Activated CD4-positive, CD25-positive, alpha-beta regulatory T cell treated with anti-CD3 and anti-CD28 coated beads, Interleukin-2, amount 50 U/mL, for 72 hours (primary cell): ENCODE results near the gene LDB3.

Source experiments
- DNase-seq: peaks from one replicate; pipeline ENCODE4 v3.0.0; 2021

The LDB3 gene

DNA sequence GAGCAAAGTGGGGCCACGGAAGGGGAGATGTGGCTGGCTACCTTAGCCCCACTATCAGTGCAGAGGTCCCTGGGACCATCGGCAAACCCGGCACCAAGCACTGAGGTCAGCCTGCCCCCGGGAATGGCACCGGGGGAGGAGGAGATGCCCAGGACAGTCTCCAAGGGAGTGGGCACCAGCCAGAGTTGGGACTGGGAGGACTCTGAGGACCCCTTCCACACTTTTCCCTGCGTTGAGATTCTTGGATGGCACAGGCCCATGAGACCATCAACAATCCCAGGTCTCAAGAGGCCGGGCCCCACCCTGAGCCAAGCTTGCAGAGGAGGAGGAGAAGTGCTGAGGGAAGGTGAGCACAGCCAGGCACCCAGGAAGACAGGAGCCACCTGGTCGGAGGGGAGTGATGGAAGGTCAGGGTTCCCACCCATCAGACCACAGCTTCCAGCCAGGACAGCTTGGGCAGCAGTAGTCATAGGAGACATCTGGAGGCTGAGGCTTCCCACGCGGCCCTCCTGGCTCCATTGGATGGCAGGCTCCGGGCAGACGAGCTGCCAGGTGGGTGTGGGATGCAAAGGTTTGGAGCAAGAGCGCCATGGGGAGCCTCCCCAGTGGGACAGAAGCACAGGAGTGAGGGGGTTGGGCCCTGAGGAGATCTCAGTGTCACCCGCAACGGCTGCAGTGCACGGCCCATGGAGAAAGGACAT, 16.5 kb upstream of the LDB3 start:
- DNase-seq = no peak

DNA sequence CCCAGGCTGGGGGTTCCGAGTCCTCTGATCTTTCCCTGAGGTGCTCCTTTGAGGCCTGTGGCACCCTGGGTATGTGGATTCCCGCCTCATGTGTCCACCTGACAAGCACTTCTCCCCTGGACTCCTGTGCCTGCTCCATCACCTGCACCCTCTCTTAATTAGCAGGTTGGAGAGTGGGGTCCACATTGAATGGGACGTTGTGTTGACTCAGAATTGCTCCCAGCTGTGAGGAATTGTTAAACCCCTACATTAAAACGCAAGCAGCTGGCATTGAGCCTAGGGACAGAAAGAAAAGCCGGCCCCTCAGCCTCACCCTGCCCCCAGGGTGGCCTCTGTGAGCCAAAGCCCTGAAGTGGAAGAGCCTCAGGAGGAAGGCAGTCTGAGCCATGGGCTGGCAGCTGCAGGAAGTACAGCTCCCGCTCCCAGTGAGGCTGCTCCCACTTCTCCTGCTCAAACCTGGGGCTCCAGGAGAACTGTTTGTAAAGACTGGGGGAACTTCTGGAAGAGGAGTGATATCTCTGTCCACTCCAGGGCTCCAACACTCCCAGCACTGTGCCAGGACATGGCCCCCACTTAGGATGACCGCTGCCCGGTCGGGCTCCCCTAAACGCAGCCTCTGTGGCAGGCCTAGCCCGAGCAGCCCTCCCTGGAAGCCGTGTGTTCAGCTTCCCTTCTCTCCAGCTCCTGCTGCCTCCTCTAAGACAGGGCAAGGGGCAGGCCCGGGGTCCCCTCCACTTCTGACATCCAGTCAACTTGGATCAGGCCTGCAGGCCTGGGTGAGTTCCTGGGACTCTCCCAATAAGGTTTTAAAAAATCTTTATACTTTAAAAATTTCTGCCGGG, 15.7 kb upstream of the LDB3 start:
- no peak for DNase-seq

DNA sequence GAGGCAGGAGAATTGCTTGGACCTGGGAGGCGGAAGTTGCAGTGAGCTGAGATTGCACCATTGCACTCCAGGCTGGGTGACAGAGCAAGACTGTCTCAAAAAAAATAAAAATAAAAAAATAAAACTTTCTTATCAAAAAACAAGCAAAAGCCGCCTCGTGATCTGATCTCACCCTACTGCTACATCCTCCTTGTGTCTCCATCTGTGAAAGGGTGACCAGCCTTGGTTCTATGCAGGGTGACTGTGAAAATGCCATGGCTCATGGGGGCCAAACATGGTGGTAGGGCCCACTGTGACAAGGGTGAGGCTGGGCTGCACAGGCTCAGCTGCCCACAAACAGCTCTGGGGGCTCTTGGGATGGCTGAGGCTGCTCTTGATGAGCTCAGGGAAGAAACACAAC, 14.9 kb upstream of the LDB3 start:
- no peak for DNase-seq

DNA sequence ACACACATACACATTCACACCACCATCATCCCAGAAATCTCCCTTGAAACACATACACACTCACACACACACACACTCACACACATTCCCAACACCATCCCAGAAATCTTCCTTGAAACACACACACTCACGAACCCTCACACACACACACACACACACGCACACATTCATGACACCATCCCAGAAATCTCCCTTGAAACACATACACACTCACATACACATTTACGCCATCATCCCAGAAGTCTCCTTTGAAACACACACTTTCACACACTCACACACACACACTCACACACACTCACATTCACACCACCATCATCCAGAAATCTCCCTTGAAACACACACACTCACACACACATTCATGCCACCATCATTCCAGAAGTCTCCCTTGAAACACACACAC, 14.3 kb upstream of the LDB3 start:
- no peak for DNase-seq

DNA sequence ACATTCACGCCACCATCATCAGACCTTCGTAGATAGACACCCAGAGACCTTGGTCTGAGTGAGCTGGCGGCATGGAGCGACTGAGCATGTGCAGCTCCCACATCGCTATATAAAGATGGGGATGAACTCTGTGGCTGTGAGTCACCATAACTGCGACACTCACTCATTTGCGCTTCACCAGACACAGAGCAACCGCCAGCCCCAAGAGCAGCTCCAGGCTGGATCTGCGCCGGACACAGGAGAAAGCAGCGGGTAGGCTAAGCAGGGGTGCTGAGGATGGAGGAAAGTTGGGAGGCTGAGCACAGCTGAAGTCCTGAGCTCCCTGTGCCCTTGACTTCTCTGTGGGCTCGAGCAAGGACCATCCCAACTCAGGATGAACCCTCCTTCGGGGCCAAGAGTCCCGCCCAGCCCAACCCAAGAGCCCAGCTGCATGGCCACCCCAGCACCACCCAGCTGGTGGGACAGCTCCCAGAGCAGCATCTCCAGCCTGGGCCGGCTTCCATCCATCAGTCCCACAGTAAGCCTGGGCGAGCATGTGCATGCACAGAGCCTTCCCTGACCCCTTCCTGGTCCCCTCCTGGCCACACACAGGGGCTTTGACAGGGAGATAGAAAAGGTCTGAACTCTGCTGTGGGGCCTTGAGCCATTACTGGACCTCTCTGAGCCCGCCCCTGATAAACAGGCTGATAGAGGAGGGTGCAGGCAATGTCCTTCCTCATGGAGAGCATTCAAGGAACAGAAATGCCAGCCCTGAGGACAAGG, 13.7 kb upstream of the LDB3 start, which contains the start of gene OPN4:
OPN4 (plus strand) TSS at position 137 of the 762 bp plus-strand sequence; CDS start at position 374, 237 bp downstream.
- peak; percentile 14 for DNase-seq

DNA sequence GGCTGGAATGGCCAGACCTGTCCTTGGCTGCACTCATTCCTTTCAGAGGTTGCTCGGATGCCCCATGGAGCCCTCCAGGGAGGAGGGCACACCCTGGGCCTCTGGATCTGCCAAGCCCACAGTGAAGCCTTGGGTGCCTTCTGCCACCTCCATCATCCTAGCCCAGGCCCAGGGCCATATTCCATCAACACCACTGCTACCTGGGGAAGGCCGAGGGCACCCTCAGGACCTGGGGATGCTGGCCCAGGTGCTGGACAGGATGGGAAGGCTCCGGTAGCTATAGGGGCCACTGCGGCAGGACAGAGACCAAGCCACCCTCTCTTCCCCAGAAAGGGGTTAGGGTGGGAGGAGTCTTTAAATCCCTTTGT, 13.2 kb upstream of the LDB3 start:
- no peak for DNase-seq

DNA sequence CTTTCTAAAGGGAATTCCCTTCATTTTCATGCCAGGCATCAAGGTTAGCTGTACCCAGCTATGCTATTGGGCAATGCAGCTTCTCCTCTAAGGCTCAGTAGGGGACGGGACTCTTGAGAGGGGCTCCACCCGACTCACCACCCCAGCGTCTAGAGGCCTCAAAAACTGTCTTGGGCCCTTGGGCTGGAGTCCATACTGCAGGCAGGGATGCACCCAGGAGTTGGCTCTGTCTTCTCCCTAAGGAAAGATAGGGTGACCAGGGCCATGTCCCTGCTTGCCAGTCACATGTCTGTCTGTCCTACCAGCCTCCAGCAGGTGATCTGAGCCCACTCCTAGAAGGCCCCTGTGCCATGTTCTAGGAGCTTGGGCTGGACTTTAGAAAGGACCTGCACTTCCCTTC, 12.7 kb upstream of the LDB3 start:
- DNase-seq = no peak

DNA sequence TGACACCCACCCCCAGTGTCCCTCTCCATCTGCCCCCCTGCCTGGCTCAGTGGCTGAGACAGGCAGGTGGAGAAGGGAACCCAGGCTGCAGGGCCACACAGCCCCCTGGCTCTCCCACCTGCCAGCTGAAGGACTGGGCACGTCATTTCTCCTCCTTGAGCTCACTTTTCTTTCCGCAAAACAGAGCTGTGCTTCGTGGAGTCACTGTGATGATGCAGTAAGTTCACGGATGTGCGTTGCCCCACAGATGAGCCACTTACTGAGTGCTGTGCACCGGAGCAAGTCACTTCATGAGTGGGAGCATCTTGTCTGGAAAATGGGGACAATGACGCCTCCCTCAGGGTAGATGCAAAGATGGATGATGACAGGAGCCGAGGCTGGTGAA, 11.3 kb upstream of the LDB3 start:
- DNase-seq = no peak

DNA sequence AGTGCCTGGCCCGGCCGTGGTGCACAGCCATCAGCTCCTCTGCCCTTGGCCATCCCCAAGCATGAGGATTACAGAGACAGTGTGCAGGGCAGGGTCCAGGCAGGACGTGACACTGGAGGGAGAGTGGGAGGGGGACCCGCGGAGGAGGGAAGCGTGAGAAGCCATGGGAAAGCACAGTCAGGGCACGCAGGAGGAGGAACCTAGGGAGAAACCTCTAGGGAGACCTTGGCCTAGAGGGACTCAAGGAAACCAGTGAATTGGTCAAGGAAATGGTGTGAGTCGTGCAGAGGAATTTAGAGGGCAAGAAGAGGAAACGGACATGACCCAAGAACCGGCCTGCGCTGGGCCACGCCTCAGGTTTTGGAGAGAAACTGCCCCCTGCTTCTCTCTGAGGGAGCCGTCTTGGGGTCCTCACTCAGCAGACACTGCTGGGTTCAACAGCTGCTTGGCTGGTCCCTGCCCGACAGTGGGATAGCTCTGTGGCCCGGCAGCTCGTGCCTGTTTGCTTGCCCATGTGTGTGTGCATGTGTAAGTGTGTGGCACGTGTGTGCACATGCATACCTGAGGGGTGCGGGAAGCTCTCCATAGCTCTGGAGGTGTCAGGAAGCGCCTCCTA, 10.8 kb upstream of the LDB3 start:
- DNase-seq = no peak

DNA sequence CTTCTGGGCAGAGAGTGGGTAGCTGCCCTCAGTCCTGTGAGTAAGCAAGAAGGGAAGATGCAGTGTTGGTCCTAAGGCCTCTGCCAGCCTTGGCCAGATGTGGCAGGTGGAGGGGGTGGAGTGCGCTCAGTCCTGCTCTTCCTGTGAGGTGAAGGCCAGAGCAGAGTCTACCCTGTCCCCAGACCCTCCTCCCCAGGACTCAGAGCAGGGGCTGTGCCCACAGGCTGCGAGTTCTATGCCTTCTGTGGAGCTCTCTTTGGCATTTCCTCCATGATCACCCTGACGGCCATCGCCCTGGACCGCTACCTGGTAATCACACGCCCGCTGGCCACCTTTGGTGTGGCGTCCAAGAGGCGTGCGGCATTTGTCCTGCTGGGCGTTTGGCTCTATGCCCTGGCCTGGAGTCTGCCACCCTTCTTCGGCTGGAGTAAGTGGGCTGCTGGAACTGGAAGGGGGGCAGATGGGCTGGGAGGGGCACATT, 10.0 kb upstream of the LDB3 start:
- DNase-seq = no peak

DNA sequence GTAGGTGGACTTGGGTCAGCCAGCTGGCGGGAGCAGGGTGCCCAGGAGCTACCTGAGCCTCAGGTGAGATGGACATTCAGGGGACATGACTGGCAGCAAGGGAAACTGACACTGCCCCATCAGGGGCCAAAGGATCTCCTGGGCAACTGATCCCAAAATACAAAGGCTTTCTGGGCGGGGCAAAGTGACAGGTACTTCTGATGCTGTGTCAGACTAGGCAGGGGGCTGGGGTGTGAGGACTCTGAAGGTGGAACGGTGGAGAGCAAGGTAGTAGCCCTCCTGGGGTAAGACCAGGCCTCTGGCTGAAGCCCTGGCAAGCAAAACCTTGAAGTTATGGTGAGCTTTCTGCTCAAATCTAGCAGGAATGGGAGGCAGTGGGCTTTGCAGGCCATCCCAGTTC, 9.6 kb upstream of the LDB3 start:
- no peak for DNase-seq

DNA sequence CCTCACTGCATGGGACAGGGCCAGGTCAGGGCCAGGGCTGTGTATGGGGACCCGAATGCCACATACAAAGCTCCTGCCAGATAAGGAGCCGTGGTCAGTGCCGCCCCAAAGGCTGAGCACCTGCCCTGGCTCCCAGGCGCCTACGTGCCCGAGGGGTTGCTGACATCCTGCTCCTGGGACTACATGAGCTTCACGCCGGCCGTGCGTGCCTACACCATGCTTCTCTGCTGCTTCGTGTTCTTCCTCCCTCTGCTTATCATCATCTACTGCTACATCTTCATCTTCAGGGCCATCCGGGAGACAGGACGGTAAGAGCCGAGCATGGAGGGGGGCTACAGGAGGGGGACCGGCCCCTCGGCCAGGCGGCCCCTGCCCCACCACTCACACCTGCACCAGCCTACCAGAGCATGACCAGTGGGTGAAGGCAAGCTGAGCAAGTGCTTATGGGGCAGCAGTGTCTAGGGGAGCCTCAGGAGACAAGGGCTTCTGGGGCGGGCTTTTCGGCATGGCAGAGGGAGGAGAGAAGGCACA, 9.1 kb upstream of the LDB3 start:
- no peak for DNase-seq

DNA sequence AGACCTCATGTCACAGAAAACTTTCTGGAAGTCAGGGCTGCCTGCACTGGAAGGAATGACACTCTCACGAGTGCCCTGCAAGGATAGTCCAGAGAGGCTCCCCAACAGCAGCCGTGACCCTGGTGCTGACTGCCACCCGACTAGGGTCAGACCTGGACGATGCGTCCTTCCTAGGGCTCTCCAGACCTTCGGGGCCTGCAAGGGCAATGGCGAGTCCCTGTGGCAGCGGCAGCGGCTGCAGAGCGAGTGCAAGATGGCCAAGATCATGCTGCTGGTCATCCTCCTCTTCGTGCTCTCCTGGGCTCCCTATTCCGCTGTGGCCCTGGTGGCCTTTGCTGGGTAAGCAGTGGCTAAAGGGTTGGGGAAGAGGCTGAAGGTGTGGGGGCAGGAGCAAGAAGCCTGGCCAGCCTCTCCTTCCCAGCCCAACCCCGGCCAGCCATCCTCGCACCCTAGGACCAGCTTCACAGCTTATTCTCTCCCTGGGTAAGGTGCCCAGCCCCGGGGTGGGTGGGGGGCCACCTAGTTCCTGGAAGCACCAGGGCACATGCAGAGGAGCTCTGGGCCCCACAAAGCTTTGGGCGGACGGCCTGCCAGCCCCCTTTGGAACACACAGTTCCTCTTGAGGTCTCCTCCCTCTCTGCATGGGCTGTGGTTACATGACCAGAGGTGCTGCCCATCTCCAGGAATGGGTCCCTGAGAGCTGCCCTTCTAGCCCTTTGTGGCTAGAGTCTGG, 8.4 kb upstream of the LDB3 start:
- no peak for DNase-seq

DNA sequence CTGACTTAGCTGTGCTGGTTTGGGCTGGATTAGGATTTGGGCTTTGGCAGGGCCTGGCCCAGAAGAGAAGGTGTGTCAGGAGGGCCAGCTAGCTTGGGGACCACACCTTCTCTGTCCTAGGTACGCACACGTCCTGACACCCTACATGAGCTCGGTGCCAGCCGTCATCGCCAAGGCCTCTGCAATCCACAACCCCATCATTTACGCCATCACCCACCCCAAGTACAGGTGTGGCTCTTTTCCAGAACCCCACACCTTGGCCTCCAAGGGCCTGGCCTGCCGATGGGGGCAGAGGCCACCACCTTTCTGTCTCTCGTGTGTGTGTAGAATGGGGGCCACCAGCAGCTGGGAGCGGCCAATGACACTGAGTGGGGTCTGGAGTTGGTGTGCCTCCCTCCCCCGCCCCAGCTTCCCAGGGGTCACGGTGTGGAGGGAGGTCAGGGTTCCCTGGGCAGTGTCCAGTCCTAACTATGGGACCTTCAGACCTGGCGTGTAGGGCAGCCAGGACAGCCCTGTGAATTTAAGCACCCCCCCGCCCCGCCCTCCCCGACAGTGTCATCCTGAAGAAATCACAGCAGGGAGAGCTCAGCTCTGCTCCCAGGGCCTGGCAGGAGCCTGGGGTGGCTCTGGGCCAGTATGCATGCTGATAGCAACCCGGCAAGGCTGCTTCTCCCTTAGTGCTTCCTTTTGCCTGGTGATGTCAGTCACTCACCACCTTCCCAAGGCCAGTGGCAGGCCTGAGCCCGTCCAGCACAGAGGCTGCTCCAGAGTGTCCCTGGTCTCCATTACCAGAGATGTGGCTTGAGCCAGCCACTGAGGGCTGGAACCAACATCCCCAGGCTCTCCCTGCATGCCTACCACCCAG, 6.9 kb upstream of the LDB3 start:
- DNase-seq = no peak

DNA sequence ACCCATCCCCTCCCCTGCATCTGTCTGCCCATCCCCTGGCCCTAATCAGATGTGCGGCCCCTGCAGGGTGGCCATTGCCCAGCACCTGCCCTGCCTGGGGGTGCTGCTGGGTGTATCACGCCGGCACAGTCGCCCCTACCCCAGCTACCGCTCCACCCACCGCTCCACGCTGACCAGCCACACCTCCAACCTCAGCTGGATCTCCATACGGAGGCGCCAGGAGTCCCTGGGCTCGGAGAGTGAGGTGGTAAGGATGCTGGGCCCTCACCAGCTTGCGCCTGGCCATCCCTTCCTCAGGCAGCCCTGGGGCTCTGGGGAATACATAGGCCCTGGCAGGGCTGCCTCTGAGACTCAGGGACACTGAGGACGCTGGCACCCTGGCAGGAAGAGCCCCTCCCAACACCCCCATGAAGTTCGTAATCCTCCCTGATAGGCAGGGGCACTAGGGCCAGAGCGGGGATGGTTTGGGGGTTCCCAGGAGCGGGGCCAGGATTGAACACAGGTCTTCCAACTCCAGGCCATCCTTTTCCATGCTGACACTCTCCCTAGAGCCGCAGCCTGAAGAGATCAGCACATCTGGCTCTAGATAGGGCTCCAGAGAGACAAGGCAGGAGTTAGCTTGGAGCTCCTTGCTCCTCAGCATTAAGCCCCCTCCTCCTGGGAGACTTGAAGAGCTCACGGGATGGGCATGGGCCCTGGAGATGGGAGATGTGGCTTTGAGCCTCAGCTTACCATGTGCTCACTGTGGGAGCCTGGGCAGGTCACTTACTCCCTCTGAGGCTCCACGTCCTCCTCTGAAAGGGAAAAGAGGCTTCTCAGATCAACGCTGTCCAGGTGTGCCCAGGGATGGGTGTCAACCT, 5.9 kb upstream of the LDB3 start:
- no peak for DNase-seq

DNA sequence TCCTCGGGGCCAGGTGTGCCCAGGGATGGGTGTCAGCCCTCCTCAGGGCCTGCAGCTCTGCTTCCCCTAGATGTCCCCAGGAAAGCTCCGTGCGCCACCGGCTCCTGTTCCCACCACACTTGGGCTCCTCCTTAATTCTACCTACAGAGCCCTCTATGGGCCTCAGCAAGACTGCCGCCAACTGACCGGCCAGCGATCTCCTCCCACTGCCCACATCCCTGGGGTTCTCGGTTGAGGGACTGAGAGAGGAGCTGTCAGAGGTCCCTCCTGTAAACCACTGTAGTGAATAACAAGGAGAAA, 5.3 kb upstream of the LDB3 start:
- no peak for DNase-seq

DNA sequence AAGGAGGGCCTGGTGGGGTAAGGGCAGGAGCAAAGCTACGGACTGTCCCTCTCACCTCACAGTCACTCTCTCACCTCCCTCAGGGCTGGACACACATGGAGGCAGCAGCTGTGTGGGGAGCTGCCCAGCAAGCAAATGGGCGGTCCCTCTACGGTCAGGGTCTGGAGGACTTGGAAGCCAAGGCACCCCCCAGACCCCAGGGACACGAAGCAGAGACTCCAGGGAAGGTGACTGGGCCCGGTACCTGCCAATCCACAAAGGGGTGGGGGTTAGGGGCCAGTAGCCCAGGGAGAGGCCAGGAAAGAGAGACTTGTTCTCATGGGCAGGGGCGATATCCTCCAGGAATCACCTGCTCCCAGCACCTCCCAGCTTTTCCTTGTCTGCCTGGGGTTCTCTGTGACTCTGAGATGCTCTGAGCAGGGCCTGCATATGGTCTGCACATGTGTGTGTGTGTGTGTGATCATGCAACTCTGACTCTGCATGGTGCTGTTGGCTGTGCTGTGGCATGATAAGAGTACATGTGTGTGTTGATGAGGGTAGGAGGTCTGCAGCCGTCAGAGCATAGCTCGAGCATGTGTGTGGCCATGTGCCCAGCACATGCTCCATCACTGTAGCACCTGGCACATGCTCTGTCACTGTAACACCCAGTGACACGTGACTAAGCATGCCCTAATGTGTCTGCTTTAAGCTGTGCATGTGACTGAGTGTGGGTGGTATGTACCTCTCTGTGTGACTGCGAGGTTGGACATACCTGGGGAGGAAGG, 4.6 kb upstream of the LDB3 start:
- no peak for DNase-seq

DNA sequence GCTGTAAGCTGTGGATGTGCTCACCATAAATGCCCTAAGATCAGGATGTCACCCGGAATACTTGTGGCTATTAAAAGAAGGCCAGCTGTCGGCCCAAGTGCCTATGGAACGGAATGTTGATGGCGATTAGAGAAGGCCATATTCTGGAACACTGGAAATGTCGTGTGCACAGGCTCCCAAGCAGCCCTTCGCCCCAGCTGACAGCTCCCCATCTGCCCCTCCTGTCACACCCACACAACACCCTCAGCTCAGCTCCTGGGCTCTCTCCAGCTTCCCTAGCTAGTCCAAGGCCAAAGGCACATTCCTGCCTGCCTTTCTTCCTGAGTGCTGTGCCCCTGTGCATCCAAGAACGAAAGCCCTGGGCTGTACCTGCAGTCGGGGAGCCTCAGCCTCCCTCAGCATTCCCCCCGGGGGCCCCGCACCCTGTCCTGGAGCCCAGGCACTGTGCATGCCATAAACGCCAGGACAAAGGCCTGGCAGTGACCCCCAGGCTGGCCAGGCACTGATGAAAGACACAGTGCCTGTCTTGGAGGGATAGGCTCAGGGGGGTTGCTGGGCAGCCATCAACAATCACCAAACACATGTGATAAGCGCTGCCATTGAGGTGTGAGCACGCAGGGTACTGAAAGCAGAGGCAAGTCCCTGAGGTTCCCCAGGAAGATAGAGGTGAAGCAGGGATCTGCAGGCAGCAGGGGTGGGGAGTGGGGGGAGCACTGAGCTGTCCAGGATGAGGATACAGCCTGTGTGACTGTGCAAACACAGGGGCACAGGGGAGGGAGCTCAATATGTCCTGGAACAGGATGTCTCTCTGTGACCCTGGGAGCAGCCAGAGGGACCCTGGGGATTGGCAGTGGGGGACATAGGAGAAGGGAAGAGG, 3.7 kb upstream of the LDB3 start:
- no peak for DNase-seq

DNA sequence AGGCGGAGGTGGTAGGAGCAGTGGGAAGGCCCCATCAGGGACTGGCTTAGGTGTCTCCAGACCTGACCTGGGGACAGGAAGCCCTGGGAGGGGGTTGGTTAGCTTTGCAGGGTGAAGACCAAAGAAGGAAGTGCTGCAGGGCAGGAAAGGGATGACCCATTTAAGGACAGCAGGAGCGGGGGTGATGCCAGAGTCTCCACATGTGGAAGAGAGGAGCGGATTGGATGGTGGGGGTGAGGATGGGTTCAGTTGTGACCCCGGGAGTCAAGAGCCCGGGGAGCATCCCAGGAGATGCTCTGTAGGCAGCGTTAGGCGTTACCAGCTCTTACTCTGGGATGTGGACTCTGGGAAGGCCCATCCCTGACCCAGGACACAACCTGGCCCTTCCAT, 3.1 kb upstream of the LDB3 start:
- no peak for DNase-seq
